ENCODE data around the gene NDUFS3. TPM values are rescaled to one million over a fixed set of nuclear protein-coding genes. Genes with fewer than 3 reads are reported as not detected.
"Not testable (repeated sequence)": the region's sequence is repeated elsewhere in the genome, so short reads cannot be mapped to it uniquely, and the experiment has no call there.

The NDUFS3 gene
- 109 TPM for polyA plus RNA-seq (2012; ENCODE audit: low read depth, missing spikeins)

DNA sequence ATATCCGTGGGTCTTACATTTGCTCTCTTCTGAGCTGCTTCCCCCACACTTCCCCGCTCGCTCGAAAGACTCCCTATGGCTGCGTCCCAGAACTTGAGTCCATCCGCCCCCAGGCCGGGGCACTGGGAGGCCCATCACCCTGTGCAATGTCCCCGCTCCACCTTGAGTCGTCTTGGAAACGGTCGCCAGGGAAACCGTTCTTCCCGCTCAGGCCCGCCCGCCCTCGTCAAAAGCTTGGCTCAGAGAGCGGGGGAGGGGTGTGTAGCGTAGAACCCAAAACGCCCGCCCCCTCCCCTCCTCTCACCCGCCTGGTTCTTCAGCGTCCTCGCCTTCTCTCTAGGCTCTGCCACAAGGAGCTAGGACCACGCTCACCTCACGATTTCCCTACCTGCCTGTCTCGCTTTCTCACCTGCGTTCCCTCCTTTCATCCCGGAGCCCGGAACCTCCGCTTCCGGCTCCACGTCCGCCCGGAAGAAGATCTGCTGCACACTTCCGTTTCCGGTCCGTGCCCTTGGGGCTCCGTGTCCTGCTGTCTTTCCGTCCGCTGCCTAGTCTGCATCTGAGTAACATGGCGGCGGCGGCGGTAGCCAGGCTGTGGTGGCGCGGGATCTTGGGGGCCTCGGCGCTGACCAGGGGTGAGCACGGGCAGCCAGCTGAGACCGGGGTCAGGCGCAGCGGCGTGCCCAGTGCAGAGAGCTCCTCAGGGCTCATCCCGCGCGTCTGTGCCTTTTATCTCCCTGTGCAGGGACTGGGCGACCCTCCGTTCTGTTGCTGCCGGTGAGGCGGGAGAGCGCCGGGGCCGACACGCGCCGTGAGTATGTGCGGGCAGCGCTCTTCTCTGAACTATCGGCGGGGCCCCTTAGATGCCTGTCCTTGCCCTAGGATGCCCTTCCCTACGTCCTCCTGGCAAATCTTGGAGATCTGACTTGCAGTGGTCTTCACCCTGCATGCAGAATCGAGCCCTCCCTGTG is at the start of gene NDUFS3, which contains the start of gene KBTBD4:
Gene NDUFS3, plus strand, starts transcription at position 551 of the 971 bp plus-strand sequence. Its CDS starts 18 bp downstream, at position 569.
Gene KBTBD4, minus strand, starts transcription at position 447 of the 971 bp plus-strand sequence. Its CDS starts 19 bp downstream, at position 428.
- FAIRE-seq (peak; percentile 95), DNase-seq (ENCODE audit: insufficient read length, low spot score) (peak; percentile 88)
- TF ChIP-seq POU2F2 (IDR thresholded peaks at IDR 0.05; ENCODE audit: low read depth, low read length) = peak; percentile 93
- peak; percentile 30; the same call in 1 of the 2 replicates for TF ChIP-seq SPI1 (IDR thresholded peaks at IDR 0.05; ENCODE audit: low read depth, low read length)
- peak; percentile 98 for TF ChIP-seq TAF1 (IDR thresholded peaks at IDR 0.05; ENCODE audit: low read depth, low read length)
- TF ChIP-seq POLR2A (IDR thresholded peaks at IDR 0.05; ENCODE audit: low read depth, low read length) = peak; percentile 82
- TF ChIP-seq POLR2AphosphoS5 (IDR thresholded peaks at IDR 0.05; ENCODE audit: low read depth, low read length) = peak; percentile 89
- TF ChIP-seq PAX5 (IDR thresholded peaks at IDR 0.05; ENCODE audit: insufficient read depth, low read length, severe bottlenecking) = peak; percentile 28

DNA sequence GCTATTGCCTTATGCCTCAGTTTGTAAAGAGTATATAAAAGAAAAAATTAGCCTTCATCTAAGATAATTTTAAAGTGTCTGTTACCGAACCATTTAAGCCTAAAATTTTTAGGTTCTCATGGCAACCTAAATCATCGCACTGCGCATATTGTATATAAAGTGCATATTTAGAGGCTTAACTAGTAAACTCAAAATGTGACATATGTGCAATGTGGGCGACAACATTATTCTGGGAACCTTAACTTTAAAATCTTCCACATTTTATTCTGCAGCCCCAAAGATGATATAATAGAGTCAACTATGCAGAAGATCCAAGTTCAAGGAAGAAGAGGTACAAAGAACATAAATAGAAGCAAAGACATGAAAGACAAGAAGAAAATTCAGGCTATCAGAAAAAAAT is 48.9 kb upstream of the NDUFS3 start:
- DNase-seq (ENCODE audit: insufficient read length, low spot score) (no peak), FAIRE-seq (no peak)
- TF ChIP-seq POLR2A (IDR thresholded peaks at IDR 0.05; ENCODE audit: low read depth, low read length) = no peak
- TF ChIP-seq TAF1 (IDR thresholded peaks at IDR 0.05; ENCODE audit: low read depth, low read length) = no peak
- TF ChIP-seq SPI1 (IDR thresholded peaks at IDR 0.05; ENCODE audit: low read depth, low read length) = no peak
- no peak for TF ChIP-seq POU2F2 (IDR thresholded peaks at IDR 0.05; ENCODE audit: low read depth, low read length)
- no peak for TF ChIP-seq POLR2AphosphoS5 (IDR thresholded peaks at IDR 0.05; ENCODE audit: low read depth, low read length)
- TF ChIP-seq PAX5 (IDR thresholded peaks at IDR 0.05; ENCODE audit: insufficient read depth, low read length, severe bottlenecking) = no peak

DNA sequence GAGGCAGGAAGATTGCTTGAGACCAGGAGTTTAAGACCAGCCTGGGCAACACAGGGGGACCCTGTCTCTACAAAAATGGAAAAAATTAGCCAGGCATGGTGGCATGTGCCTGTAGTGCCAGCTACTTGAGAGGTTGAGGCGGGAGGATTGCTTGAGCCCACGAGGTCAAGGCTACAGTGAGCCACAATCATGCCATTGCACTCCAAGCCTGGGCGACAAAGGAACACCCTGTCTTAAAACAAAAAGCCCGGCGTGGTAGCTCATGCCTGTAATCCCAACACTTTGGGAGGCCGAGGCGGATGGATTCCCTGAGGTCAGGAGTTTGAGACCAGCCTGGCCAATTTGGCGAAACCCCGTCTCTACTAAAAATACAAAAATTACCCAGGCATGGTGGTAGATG is 48.2 kb upstream of the NDUFS3 start:
- FAIRE-seq = not testable (repeated sequence)

DNA sequence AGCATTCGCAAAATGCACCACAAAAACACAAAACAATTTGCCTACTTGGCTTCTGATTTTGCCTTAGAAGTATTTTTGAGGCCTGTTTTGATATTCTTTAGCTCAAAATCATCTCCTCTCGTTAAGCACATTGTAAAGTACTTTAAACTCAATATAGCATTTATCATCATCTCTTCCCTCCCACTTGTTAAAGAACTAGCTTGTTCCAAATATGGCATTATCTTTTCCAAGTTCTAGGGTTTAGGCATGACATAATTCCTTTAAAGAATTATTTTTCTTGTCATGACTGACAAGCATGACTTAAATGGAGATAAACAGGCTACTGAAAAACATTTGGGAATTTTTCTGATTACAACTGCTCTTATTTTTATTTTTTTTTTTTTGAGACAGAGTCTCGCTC is 47.2 kb upstream of the NDUFS3 start:
- TF ChIP-seq POLR2A (IDR thresholded peaks at IDR 0.05; ENCODE audit: low read depth, low read length) (no peak), SPI1 (IDR thresholded peaks at IDR 0.05; ENCODE audit: low read depth, low read length) (no peak), POU2F2 (IDR thresholded peaks at IDR 0.05; ENCODE audit: low read depth, low read length) (no peak), POLR2AphosphoS5 (IDR thresholded peaks at IDR 0.05; ENCODE audit: low read depth, low read length) (no peak), PAX5 (IDR thresholded peaks at IDR 0.05; ENCODE audit: insufficient read depth, low read length, severe bottlenecking) (no peak), TAF1 (IDR thresholded peaks at IDR 0.05; ENCODE audit: low read depth, low read length) (no peak)
- no peak for FAIRE-seq

More for the DNA sequence above, 48.2 kb upstream of the NDUFS3 start:
- DNase-seq (ENCODE audit: insufficient read length, low spot score) = not testable (repeated sequence)

DNA sequence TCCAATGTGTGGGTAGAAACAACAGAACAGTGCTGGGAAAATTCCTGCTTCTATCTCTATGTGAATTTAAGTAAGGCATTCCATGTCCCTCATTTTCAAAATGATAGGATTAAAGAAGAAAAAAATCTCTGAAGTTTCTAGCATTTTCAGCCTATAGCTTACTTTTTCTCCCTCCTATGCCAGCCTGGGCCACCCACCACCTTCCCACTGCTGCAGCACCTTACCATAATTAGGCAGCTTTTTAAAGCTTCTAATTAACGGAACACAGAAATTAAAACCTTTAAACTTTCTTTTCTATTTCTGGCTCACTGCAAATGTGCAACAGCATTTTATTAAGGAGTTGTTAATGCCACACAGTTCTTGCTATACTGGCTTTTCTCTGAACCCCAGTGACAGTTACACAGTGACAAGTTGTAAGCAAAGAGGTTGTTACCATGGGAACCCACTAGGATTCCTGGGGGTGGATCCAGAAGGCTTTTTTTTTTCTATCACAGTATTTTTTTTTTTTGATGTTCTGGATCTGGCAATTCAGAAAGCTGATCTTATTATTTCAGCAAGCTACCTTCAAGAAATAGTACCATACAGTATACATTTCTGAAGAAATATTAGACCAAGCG is 46.2 kb upstream of the NDUFS3 start:
- no peak for TF ChIP-seq POLR2A (IDR thresholded peaks at IDR 0.05; ENCODE audit: low read depth, low read length)
- TF ChIP-seq POU2F2 (IDR thresholded peaks at IDR 0.05; ENCODE audit: low read depth, low read length) = no peak
- TF ChIP-seq PAX5 (IDR thresholded peaks at IDR 0.05; ENCODE audit: insufficient read depth, low read length, severe bottlenecking) = no peak
- no peak for TF ChIP-seq TAF1 (IDR thresholded peaks at IDR 0.05; ENCODE audit: low read depth, low read length)
- TF ChIP-seq SPI1 (IDR thresholded peaks at IDR 0.05; ENCODE audit: low read depth, low read length) = no peak
- TF ChIP-seq POLR2AphosphoS5 (IDR thresholded peaks at IDR 0.05; ENCODE audit: low read depth, low read length) = no peak
- FAIRE-seq = no peak
- no peak for DNase-seq (ENCODE audit: insufficient read length, low spot score)

More for the DNA sequence above, 47.2 kb upstream of the NDUFS3 start:
- no peak for DNase-seq (ENCODE audit: insufficient read length, low spot score)

DNA sequence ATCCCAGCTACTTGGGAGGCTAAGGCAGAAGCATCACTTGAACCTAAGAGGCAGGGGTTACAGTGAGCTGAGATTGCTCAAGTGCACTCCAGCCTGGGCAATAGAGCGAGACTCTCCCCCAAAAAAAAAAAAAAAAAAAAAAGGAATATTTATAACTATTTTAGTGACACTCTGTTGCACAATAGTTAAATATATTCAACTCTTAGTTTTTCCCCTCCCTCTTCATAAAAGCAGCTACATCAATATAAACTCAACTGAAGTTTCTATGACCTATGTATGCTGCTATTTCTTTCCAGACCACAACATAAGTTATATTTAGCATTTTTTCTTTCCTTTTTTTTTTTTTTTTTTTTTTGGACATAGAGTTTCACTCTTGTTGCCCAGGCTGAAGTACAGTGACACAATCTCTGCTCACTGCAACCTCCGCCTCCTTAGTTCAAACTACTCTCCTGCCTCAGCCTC is 45.2 kb upstream of the NDUFS3 start:
- no peak for FAIRE-seq
- TF ChIP-seq POU2F2 (IDR thresholded peaks at IDR 0.05; ENCODE audit: low read depth, low read length) (no peak), TAF1 (IDR thresholded peaks at IDR 0.05; ENCODE audit: low read depth, low read length) (no peak), POLR2AphosphoS5 (IDR thresholded peaks at IDR 0.05; ENCODE audit: low read depth, low read length) (no peak), PAX5 (IDR thresholded peaks at IDR 0.05; ENCODE audit: insufficient read depth, low read length, severe bottlenecking) (no peak), SPI1 (IDR thresholded peaks at IDR 0.05; ENCODE audit: low read depth, low read length) (no peak), POLR2A (IDR thresholded peaks at IDR 0.05; ENCODE audit: low read depth, low read length) (no peak)
- DNase-seq (ENCODE audit: insufficient read length, low spot score) = no peak

DNA sequence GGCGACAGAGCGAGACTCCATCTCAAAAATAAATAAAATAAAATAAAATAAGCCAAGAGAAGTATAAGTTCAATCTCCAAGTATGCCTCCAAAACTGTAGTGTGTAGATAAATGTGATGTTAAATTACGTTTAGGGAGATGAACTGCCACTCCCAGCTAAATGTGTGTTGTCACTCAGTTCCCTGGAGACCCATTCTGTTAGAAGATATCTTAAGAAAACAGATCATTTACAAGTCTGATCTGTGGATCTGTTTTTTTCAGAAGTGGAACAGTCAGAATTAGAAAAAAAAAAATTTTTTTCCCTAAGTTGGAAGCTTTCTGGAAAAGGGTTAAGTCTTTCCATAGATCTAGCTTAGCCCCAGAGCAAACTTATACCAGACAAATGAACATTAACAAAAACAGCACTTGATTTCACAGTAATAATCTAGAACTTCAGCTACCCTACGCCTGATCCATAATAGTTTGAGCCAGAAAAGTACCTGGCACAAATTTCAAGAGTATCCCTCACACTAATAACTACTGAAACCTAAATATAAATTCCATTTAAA is 44.1 kb upstream of the NDUFS3 start:
- FAIRE-seq (no peak), DNase-seq (ENCODE audit: insufficient read length, low spot score) (no peak)
- TF ChIP-seq POU2F2 (IDR thresholded peaks at IDR 0.05; ENCODE audit: low read depth, low read length) (no peak), POLR2A (IDR thresholded peaks at IDR 0.05; ENCODE audit: low read depth, low read length) (no peak), TAF1 (IDR thresholded peaks at IDR 0.05; ENCODE audit: low read depth, low read length) (no peak), SPI1 (IDR thresholded peaks at IDR 0.05; ENCODE audit: low read depth, low read length) (no peak), PAX5 (IDR thresholded peaks at IDR 0.05; ENCODE audit: insufficient read depth, low read length, severe bottlenecking) (no peak)

DNA sequence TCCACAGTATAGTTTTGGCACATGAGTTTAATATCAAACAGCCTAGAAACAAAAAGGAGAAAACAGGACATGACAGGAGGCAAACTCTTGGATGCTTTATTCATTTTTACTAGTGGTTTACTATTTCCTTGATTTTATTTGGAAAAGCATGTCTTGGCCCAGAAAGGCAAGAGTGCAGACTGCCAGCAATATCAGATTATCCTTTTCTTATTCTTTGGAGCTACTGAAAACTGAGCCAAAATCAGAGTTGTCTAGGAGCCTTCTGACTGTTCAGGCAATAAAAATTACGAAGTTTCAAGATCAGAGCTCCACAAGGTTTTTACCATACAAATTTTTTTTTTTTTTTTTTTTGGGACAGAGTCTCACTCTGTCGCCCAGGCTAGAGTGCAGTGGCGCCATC is 42.0 kb upstream of the NDUFS3 start:
- TF ChIP-seq POU2F2 (IDR thresholded peaks at IDR 0.05; ENCODE audit: low read depth, low read length) = no peak
- TF ChIP-seq SPI1 (IDR thresholded peaks at IDR 0.05; ENCODE audit: low read depth, low read length) = no peak
- TF ChIP-seq POLR2A (IDR thresholded peaks at IDR 0.05; ENCODE audit: low read depth, low read length) = no peak
- no peak for TF ChIP-seq PAX5 (IDR thresholded peaks at IDR 0.05; ENCODE audit: insufficient read depth, low read length, severe bottlenecking)
- no peak for TF ChIP-seq TAF1 (IDR thresholded peaks at IDR 0.05; ENCODE audit: low read depth, low read length)
- no peak for TF ChIP-seq POLR2AphosphoS5 (IDR thresholded peaks at IDR 0.05; ENCODE audit: low read depth, low read length)
- FAIRE-seq = no peak
- no peak for DNase-seq (ENCODE audit: insufficient read length, low spot score)
